Measurements from ENCODE around the gene DUOXA2.

DNA sequence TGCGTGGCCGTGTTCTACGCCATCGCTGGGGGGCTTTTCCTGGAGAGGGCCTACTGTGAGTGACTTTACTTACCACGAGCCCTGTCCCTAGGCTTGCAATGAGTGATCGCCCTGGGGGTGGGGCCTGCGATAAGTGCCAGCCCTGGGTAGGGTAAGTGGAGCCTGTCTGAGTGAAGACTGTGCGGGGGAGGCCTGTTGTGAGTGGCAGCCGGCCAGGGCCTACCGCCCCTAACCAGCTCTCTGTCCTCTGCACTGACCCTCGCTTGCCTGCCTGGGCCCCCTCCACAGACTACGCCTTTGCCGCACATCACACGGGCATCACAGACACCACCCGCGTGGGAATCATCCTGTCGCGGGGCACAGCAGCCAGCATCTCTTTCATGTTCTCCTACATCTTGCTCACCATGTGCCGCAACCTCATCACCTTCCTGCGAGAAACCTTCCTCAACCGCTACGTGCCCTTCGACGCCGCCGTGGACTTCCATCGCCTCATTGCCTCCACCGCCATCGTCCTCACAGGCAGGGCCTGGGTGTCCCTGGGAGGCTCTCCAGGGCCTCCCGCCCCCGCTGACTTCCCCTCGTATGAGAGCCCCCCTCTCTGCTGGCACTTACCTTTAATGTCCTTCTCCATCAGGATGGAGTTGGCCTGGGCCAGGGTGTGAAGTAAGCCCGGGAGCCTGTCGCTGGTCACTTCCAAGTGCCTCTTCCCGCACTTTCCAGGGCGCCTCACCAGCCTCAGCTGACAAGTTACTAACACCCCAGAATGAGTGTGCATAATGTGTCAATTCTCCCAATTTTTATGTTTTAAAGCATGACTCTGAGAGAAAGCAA lies 38.1 kb downstream of the DUOXA2 start:
- TF ChIP-seq REST (IDR thresholded peaks at IDR 0.05; ENCODE audit: unreplicated experiment) (no peak), NANOG (IDR thresholded peaks at IDR 0.05; ENCODE audit: borderline replicate concordance) (no peak)
- TF ChIP-seq, protein P1, sequence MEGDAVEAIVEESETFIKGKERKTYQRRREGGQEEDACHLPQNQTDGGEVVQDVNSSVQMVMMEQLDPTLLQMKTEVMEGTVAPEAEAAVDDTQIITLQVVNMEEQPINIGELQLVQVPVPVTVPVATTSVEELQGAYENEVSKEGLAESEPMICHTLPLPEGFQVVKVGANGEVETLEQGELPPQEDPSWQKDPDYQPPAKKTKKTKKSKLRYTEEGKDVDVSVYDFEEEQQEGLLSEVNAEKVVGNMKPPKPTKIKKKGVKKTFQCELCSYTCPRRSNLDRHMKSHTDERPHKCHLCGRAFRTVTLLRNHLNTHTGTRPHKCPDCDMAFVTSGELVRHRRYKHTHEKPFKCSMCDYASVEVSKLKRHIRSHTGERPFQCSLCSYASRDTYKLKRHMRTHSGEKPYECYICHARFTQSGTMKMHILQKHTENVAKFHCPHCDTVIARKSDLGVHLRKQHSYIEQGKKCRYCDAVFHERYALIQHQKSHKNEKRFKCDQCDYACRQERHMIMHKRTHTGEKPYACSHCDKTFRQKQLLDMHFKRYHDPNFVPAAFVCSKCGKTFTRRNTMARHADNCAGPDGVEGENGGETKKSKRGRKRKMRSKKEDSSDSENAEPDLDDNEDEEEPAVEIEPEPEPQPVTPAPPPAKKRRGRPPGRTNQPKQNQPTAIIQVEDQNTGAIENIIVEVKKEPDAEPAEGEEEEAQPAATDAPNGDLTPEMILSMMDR (conservative IDR thresholded peaks at IDR 0.05; ENCODE audit: low read depth in 2 of 2): no peak
